B cell (primary cell): Measurements from ENCODE around the gene CHCHD3.

Source experiments
- CTCF ChIP-seq: fragments of 200-600 bp; IDR thresholded peaks from one replicate; pipeline ENCODE4 v1.8.0; 2022; ENCODE audit warnings: antibody characterized with exemption, mild to moderate bottlenecking
- EZH2 ChIP-seq: IDR thresholded peaks from 2 replicates; pipeline ENCODE4 v1.6.1; 2012; ENCODE audit warnings: borderline replicate concordance, low read depth, mild to moderate bottlenecking, moderate library complexity, low read length; ENCODE audit not compliant: insufficient read depth, poor library complexity, severe bottlenecking

GRCh38 chr7:133108023-133108422 is 26.1 kb upstream of the CHCHD3 start:
- no peak for TF ChIP-seq CTCF
- no peak for TF ChIP-seq EZH2
